Stimulated activated CD8-positive, alpha-beta memory T cell treated with anti-CD3 and anti-CD28 coated beads, Interleukin-12 subunit alpha, Interleukin-12 subunit beta, amount 100 ng/mL, for 24 hours (primary cell): ENCODE results near the gene CRTC2.
"Not testable (repeated sequence)": the region's sequence is repeated elsewhere in the genome, so short reads cannot be mapped to it uniquely, and the experiment has no call there.

Experiments used
- DNase-seq: peaks from one replicate; pipeline ENCODE4 v3.0.0-alpha.2; 2020; ENCODE audit errors: extremely low read depth

The CRTC2 gene, protein sequence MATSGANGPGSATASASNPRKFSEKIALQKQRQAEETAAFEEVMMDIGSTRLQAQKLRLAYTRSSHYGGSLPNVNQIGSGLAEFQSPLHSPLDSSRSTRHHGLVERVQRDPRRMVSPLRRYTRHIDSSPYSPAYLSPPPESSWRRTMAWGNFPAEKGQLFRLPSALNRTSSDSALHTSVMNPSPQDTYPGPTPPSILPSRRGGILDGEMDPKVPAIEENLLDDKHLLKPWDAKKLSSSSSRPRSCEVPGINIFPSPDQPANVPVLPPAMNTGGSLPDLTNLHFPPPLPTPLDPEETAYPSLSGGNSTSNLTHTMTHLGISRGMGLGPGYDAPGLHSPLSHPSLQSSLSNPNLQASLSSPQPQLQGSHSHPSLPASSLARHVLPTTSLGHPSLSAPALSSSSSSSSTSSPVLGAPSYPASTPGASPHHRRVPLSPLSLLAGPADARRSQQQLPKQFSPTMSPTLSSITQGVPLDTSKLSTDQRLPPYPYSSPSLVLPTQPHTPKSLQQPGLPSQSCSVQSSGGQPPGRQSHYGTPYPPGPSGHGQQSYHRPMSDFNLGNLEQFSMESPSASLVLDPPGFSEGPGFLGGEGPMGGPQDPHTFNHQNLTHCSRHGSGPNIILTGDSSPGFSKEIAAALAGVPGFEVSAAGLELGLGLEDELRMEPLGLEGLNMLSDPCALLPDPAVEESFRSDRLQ

DNA sequence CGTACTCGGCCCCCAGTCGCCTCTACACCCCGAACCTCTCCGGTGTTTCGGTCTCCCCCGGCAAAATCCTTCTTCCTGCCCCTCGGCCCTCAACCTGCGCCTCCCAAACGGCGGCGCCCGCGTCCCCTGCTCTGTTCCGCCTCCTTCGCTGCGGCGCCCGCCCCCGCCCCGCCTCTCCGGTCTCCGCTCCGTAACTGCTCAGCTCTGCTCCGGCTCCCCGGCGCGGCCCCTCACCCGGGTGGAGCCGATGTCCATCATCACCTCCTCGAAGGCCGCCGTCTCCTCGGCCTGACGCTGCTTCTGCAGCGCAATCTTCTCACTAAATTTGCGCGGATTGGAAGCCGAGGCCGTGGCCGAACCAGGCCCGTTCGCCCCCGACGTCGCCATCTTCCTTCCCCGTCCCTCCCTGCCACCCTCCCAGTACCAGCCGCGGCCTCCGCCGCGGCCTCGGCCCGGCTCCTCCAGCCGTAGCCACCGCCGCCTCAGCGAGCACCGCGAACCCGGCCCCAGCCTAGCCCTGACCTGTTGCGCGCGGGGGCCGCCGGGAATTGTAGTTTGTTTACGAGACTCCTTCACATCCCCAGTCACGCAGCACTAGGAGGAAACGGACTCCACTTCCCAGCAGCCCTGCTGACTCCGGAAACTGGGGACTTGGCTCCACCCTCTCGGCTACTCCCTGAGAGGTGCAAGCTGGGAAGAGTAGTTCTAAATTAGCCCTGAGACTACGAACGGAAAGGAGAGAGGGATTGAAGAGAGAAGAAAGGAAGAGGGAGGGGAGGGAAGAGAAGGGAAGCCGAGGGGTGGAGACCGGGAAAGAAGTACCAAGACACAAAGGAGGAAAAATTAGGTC lies at the start of gene CRTC2:
Gene CRTC2, minus strand, starts transcription at position 502 of the 850 bp plus-strand sequence. Its CDS starts 115 bp downstream, at position 387.
- DNase-seq: peak; percentile 94

GRCh38 chr1:154006136-154006535 lies 47.7 kb upstream of the CRTC2 start:
- no peak for DNase-seq

- DNase-seq: no peak
Measured at GRCh38 chr1:154000420-154000819, 42.0 kb upstream of the CRTC2 start.

DNA sequence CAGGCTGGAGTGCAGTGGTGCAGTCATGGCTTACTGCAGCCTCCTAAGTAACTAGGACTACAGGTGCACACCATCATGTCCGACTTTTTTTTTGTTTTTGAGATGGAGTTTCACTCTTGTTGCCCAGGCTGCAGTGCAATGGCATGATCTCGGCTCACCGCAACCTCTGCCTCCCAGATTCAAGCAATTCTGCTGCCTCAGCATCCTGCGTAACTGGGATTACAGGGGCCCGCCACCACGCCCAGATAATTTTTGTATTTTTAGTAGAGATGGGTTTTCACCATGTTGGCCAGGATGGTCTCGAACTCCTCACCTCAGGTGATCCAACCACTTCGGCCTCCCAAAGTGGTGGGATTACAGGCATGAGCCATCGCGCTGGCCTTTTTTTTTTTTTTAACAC lies 38.5 kb upstream of the CRTC2 start:
- DNase-seq: not testable (repeated sequence)

DNA sequence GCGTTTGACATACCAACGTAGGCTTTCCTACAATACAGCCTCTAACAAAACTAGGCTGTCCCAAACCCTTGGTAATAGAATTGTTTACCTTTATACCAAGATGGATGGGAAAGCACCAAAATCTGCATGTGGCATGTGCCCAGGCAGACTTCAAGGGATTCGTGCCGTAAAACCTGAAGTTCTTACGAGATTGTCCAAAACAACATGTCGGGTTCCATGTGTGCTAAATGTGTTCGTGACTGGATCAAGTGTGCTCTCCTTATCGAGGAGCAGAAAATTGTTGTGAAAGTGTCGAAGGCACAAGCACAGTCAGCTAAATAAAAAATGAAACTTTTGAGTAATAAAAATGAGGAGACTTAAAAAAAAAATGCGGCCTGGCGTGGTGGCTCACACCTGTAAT lies 37.2 kb upstream of the CRTC2 start:
- no peak for DNase-seq

GRCh38 chr1:153995202-153995601 lies 36.8 kb upstream of the CRTC2 start:
- DNase-seq: no peak

DNA sequence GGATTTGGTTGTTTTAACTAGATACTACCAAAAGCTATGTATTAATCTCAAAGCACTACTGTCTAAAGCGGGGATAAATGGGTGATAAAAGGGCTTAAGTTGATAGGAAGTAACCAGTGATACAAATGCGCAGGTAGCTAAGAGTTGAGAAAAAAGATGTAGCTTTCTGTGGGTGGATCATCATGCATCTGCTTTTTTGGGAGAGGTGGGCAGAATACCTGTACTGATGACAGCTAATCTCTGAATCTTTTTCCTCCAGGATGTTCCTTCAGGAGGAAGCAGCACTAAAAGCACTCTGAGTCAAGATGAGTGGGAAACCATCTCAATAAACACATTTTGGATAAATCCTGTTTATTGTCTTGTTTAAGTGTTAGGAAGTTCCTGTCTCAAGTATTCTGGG lies 33.4 kb upstream of the CRTC2 start:
- DNase-seq: no peak

DNA sequence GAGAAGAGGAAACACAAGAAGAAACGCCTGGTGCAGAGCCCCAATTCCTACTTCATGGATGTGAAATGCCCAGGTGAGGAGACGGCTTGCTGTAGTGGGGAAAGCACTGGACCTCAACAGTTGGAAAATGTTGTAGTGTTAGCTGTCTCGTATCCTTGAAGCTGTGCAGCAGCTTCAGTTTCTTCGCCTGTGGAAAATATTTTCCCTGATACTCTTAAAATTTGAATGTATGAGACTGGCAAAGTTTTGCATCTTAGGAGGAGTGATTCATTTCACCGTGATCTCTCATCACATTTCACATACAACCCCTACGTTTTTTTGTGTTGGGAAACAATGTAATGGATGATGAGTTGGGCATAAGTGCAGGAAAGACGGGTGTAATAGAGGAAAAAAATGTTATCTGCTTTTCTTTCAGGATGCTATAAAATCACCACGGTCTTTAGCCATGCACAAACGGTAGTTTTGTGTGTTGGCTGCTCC lies 32.8 kb upstream of the CRTC2 start:
- DNase-seq: no peak

GRCh38 chr1:153990468-153991150 lies 32.2 kb upstream of the CRTC2 start, which contains the start of gene RPS27:
RPS27 (plus strand) TSS chr1:153990762; CDS start chr1:153990797, 35 bp downstream.
- DNase-seq: peak; percentile 59

DNA sequence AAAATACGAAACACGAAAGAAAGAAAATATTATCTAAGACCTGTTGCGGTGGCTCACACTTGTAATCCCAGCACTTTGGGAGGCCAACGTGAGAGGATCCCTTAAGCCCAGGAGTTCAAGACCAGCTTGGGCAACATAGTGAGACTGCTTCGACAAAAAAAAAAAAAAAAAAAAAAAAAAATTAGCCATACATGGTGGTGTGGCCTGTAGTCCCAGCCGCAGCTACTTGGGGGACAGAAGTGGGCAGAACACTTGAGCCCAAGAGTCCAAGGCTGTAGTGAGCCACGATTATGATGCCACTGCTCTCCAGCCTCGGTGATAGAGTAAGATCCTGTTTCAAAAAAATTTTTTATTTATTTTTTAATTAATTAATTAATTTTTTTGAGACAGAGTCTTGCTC lies 29.2 kb upstream of the CRTC2 start:
- DNase-seq: no peak

DNA sequence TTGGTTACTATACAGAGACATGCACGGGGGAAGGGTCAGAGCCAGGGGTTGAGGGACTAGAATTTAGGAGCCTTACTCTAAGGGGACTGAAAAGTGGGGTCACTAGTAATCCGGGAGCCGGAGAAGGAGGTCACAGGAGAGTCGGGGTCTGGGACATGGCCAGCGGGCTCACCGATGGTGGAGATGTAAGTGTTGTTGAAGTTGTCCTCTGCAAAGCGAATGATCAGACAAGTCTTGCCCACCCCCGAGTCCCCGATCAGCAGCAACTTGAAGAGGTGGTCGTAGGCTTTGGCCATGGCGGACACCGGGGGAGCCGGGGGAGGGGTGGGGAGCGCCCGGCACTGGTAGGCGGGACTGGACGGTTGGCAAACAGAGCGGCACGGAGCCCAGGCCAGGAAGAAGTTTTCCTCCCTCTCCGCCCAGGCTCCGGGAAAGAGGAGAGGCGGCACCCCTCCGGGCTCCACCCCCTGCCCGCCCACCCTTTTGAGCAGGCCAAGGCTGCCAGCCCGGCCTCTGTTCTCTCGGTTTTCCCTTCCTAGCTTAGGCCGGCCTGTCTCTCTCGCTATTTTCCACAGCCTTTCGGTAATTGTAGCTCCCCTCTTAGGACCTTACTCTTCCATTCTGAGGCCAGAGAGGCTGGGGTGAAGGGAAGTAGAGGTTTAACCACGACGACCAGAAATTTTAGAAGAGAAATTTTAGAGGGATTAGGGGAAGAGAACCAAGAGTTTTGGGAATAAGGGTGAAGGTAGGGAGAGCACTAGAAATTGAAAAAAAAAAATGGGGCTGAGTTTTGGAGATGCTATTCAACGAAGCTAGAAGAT lies 27.7 kb upstream of the CRTC2 start, which contains the start of gene RAB13:
Gene RAB13, minus strand, starts transcription at position 399 of the 821 bp plus-strand sequence. Its CDS starts 103 bp downstream, at position 296.
- DNase-seq: no peak

DNA sequence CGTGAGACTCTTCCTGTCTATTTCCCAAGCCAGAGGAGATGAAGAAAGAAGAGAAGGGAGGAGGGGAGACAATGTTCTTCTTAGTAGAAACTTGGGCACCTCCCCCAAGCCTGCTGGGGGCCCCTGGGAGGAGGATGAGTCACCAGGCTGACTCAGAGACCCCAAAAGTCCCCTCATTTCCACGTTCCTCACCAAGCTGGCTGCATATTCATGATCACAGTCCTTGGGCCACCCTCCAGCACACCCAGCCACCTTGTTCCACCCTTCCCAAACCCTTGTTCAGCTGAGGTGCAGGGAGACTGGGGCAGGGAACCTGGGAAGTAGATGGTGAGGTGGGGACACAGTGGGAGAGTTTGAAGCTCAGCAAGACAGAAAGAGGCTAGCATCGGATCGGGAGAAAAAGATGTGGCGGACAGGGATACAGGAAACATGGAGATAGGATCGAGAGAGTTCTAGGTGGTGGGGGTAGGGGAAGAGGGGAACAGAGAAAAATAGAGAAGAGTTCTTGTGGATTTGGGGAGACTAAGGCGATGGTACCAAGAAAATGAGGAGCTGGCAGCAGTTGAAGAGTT lies 27.0 kb upstream of the CRTC2 start:
- DNase-seq: no peak

GRCh38 chr1:153984123-153984894 lies 25.9 kb upstream of the CRTC2 start:
- DNase-seq: no peak

- not testable (repeated sequence) for DNase-seq
Measured at GRCh38 chr1:153981735-153982134, 23.3 kb upstream of the CRTC2 start.

DNA sequence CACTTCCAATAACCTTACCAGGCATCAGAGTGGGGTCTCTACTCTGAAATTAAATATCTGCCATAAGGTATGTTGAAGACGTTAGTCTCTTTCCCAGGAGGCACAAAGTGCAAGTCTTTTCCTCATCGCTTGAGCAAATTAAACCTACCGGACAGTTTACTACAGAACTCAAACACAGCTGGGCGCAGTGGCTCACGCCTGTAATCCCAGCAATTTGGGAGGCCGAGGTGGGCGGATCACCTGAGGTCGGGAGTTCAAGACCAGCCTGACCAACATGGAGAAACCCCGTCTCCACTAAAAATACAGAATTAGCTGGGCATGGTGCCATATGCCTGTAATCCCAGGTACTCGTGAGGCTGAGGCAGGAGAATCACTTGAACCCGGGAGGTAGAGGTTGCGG lies 20.7 kb upstream of the CRTC2 start:
- DNase-seq: not testable (repeated sequence)

GRCh38 chr1:153978274-153978909 lies 20.0 kb upstream of the CRTC2 start:
- DNase-seq: no peak

- peak; percentile 66 for DNase-seq
Measured at GRCh38 chr1:153977250-153978240, 19.1 kb upstream of the CRTC2 start, which contains the start of gene JTB. JTB (minus strand) TSS chr1:153977674; CDS start chr1:153977252, 422 bp downstream.
